GM12875 (cell line): ENCODE data around the gene SOD3.

ENCODE experiments used
- H3K4me3 ChIP-seq: one replicate; pipeline ENCODE4 v1.5.1; 2011; ENCODE audit warnings: low read depth, low read length, control low read depth
- TF ChIP-seq, protein P1 (sequence below): IDR thresholded peaks from 2 replicates; pipeline ENCODE4 v1.5.1; 2011; ENCODE audit warnings: low read depth, mild to moderate bottlenecking, control low read depth, inconsistent platforms, low read length, moderate library complexity, borderline replicate concordance; ENCODE audit not compliant: insufficient read depth

The SOD3 gene

DNA sequence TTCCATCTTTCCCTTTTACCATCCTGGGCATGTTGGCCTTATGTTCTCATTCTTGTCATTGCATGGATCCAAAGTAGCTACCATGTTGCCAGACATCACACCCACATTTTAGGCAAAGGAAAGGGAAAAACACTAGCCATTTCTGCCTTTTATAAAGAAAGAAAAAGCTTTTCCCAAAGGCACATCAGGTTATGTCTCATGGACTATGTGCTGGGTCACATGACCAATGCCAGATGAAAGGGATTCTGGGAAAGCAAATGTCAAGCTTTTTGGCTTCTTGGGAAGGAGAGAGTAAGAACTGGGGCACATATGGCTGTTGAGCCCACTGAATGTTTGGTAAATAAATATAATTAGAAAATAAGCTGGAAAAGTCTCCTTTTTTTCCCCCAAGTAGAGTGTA, 4.3 kb upstream of the SOD3 start:
- TF ChIP-seq, protein P1, sequence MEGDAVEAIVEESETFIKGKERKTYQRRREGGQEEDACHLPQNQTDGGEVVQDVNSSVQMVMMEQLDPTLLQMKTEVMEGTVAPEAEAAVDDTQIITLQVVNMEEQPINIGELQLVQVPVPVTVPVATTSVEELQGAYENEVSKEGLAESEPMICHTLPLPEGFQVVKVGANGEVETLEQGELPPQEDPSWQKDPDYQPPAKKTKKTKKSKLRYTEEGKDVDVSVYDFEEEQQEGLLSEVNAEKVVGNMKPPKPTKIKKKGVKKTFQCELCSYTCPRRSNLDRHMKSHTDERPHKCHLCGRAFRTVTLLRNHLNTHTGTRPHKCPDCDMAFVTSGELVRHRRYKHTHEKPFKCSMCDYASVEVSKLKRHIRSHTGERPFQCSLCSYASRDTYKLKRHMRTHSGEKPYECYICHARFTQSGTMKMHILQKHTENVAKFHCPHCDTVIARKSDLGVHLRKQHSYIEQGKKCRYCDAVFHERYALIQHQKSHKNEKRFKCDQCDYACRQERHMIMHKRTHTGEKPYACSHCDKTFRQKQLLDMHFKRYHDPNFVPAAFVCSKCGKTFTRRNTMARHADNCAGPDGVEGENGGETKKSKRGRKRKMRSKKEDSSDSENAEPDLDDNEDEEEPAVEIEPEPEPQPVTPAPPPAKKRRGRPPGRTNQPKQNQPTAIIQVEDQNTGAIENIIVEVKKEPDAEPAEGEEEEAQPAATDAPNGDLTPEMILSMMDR, result no peak
- no peak overlapping the region for H3K4me3 ChIP-seq

DNA sequence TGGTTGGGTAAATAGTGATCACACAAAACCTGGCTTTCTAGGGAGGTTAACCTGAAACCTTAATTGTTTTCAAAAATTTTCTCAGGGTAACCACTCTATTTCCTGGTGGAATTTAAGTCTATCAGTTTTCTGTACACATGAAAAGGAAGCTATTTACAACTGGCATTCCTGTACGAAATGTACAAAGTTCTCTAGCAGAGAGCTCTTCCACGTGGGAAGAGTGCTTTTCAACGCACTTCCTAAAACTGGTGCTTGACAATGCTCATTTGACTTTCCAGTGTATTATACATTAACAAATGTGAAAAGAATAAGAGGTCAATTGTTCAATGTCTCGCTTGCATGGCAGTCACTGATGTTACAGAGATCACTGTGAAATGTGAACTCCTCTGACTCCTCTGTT, 2.8 kb upstream of the SOD3 start:
- TF ChIP-seq, protein P1, result no peak
- no peak overlapping the region for H3K4me3 ChIP-seq

GRCh38 chr4:24793219-24794005, 2.0 kb upstream of the SOD3 start:
- TF ChIP-seq, protein P1, result no peak
- H3K4me3 ChIP-seq, result no peak overlapping the region

GRCh38 chr4:24794051-24794450, 1.3 kb upstream of the SOD3 start:
- TF ChIP-seq, protein P1, result no peak
- no peak overlapping the region for H3K4me3 ChIP-seq

DNA sequence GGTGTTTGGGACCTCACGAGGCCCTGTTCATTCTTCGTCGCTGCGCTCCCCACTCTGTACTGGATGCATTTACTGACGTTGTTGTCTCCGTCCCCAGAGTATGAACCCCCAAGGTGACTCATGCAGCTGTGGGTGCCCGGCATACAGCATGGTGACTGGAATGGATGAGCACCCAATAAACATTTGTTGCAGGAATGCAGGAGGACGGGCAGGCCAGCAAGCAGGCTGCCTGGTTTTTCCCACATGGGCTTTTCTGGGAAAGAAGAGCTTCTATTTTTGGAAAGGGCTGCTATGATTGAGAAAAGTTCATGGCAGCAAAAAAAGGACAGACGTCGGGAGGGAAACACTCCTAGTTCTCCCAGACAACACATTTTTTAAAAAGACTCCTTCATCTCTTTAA, 893 bp upstream of the SOD3 start:
- TF ChIP-seq, protein P1, result no peak
- H3K4me3 ChIP-seq, result no peak overlapping the region

- TF ChIP-seq, protein P1, result no peak
- H3K4me3 ChIP-seq, result no peak overlapping the region
Observed at GRCh38 chr4:24795666-24796381, 451 bp downstream of the SOD3 start.

- TF ChIP-seq, protein P1, result no peak
- H3K4me3 ChIP-seq, result no peak overlapping the region
Observed at GRCh38 chr4:24796620-24797019, 1.2 kb downstream of the SOD3 start.
